IMR-90 (cell line): ENCODE results near the gene MUCL3. TPM values are rescaled to one million over a fixed set of nuclear protein-coding genes. Genes with fewer than 3 reads are reported as not detected.

ENCODE experiments used
- ATAC-seq: fragments of 200-7000 bp; cut with Tn5 transposase; 2 replicates; pipeline ENCODE4 v1.9.1; 2020; ENCODE audit warnings: low read depth, mild to moderate bottlenecking, moderate library complexity
- BruUV-seq: library from RNA; stranded (reverse); fragments of 400-500 nt; replicated peaks from 2 replicates; lab custom pipeline; 2021; lab: Mats Ljungman, UMichigan
- CTCF ChIA-PET: fragments of 300-600 bp; formaldehyde crosslinking; extraction: SDS; loops from one replicate; lab custom pipeline; 2021; ENCODE audit warnings: antibody characterized with exemption; lab: Yijun Ruan, JAX
- POLR2A ChIA-PET: fragments of 300-600 bp; sonication (Branson Sonifier 250); formaldehyde crosslinking; loops from one replicate; lab custom pipeline; 2022; ENCODE audit warnings: antibody characterized with exemption; ENCODE audit not compliant: unreplicated experiment; lab: Charles Lee
- DNase-seq: peaks from one replicate; pipeline ENCODE4 v3.0.0; 2013
- H2AFZ ChIP-seq: replicated peaks from 2 replicates; pipeline ENCODE3; 2013; ENCODE audit warnings: low read length, mild to moderate bottlenecking; ENCODE audit not compliant: poor library complexity
- H2AK5ac ChIP-seq: 2 replicates; pipeline ENCODE4 v1.6.1; 2013; ENCODE audit warnings: low read depth, low read length, inconsistent platforms
- H2AK9ac ChIP-seq: replicated peaks from 2 replicates; pipeline ENCODE3; 2013; ENCODE audit warnings: mild to moderate bottlenecking, low read depth, low read length, moderate library complexity; ENCODE audit not compliant: poor library complexity
- H2BK120ac ChIP-seq: 2 replicates; pipeline ENCODE4 v1.6.1; 2013; ENCODE audit warnings: low read depth, low read length, inconsistent platforms
- H2BK15ac ChIP-seq: 3 replicates; pipeline ENCODE4 v1.6.1; 2013; ENCODE audit warnings: low read depth, low read length, inconsistent platforms
- H2BK20ac ChIP-seq: 2 replicates; pipeline ENCODE4 v1.6.1; 2013; ENCODE audit warnings: low read depth, mild to moderate bottlenecking, inconsistent platforms, low read length, moderate library complexity
- H2BK5ac ChIP-seq: 2 replicates; pipeline ENCODE4 v1.6.1; 2013; ENCODE audit warnings: mild to moderate bottlenecking, low read depth, low read length, inconsistent platforms; ENCODE audit not compliant: poor library complexity, severe bottlenecking
- H3K14ac ChIP-seq: replicated peaks from 2 replicates; pipeline ENCODE4 v1.6.1; 2013; ENCODE audit warnings: low read depth, low read length, inconsistent platforms
- H3K18ac ChIP-seq: 2 replicates; pipeline ENCODE4 v1.6.1; 2013; ENCODE audit warnings: low read depth, low read length, control low read depth
- H3K23ac ChIP-seq: 2 replicates; pipeline ENCODE4 v1.6.1; 2013; ENCODE audit warnings: low read depth, low read length, inconsistent platforms
- H3K27ac ChIP-seq: 2 replicates; pipeline ENCODE4 v1.5.1; 2013; ENCODE audit warnings: mild to moderate bottlenecking, control low read depth, low read length; ENCODE audit not compliant: insufficient read depth
- H3K27me3 ChIP-seq: 2 replicates; pipeline ENCODE4 v1.6.1; 2013; ENCODE audit warnings: low read length; ENCODE audit not compliant: control insufficient read depth, insufficient read depth
- H3K36me3 ChIP-seq: 2 replicates; pipeline ENCODE4 v1.6.1; 2013; ENCODE audit warnings: low read length, mixed read lengths; ENCODE audit not compliant: control insufficient read depth, insufficient read depth
- H3K4ac ChIP-seq: 2 replicates; pipeline ENCODE4 v1.6.1; 2013; ENCODE audit warnings: low read depth, low read length, inconsistent platforms
- H3K4me1 ChIP-seq: 2 replicates; pipeline ENCODE4 v1.6.1; 2013; ENCODE audit warnings: low read length, mixed read lengths; ENCODE audit not compliant: control insufficient read depth, insufficient read depth
- H3K4me2 ChIP-seq: 2 replicates; pipeline ENCODE4 v1.6.1; 2013; ENCODE audit warnings: low read depth, mild to moderate bottlenecking, control low read depth, low read length, moderate library complexity
- H3K4me3 ChIP-seq: 2 replicates; pipeline ENCODE4 v1.5.1; 2013; ENCODE audit warnings: low read depth, mild to moderate bottlenecking, control low read depth, low read length, moderate library complexity; ENCODE audit not compliant: insufficient read depth
- H3K56ac ChIP-seq: 2 replicates; pipeline ENCODE4 v1.6.1; 2013; ENCODE audit warnings: low read length, inconsistent platforms; ENCODE audit not compliant: insufficient read depth; ENCODE audit errors: extremely low read depth
- H3K79me1 ChIP-seq, 2 experiments: 2 replicates each; pipeline ENCODE4 v1.6.1; 2013; ENCODE audit warnings: low read length in 2 of 2, inconsistent platforms in 1 of 2, low read depth in 1 of 2
- H3K9ac ChIP-seq: 2 replicates; pipeline ENCODE4 v1.6.1; 2013; ENCODE audit warnings: low read depth, low read length, control low read depth
- H3K9me1 ChIP-seq: 2 replicates; pipeline ENCODE4 v1.6.1; 2013; ENCODE audit warnings: low read length, inconsistent platforms; ENCODE audit not compliant: insufficient read depth
- H3K9me3 ChIP-seq: 2 replicates; pipeline ENCODE4 v1.6.1; 2013; ENCODE audit warnings: low read length; ENCODE audit not compliant: control insufficient read depth, insufficient read depth
- H4K20me1 ChIP-seq: 2 replicates; pipeline ENCODE4 v1.6.1; 2013; ENCODE audit warnings: low read length, inconsistent platforms; ENCODE audit not compliant: insufficient read depth
- H4K5ac ChIP-seq: 2 replicates; pipeline ENCODE4 v1.6.1; 2013; ENCODE audit warnings: mild to moderate bottlenecking, low read depth, low read length, control low read depth
- H4K8ac ChIP-seq, 2 experiments: 2 replicates each; pipeline ENCODE4 v1.6.1; 2013; ENCODE audit warnings: low read depth in 2 of 2, low read length in 2 of 2, control low read depth in 1 of 2, inconsistent platforms in 1 of 2
- H4K91ac ChIP-seq: 2 replicates; pipeline ENCODE4 v1.6.1; 2013; ENCODE audit warnings: low read depth, low read length, inconsistent platforms; ENCODE audit not compliant: insufficient read depth
- MAFK ChIP-seq: IDR thresholded peaks from 2 replicates; pipeline ENCODE4 v1.6.1; 2012; ENCODE audit warnings: low read depth, low read length, improper control_type of control experiment
- whole genome bisulfite sequencing, 2 experiments: methylation state at CpG; one replicate each; pipeline versions ENCODE4 v1.1.5 to v1.1.7; 2013; ENCODE audit warnings: missing lambda C conversion rate in 2 of 2; ENCODE audit not compliant: insufficient read length in 1 of 2; ENCODE audit errors: extremely low coverage in 2 of 2; 5-methylcytosine and 5-hydroxymethylcytosine counted together
- dilution Hi-C: fragments of 300-500 bp; cut with HindIII; formaldehyde crosslinking; loops from one replicate; pipeline ENCODE4 v1.14.3; 2018; ENCODE audit warnings: low sequenced_read_pairs; ENCODE audit not compliant: unreplicated experiment
- in situ Hi-C: fragments of 300-500 bp; cut with MboI; formaldehyde crosslinking; loops from 3 replicates; pipeline ENCODE4 v1.14.3; 2019; ENCODE audit warnings: low sequenced_read_pairs, inconsistent platforms, mixed read lengths
- intact Hi-C: fragments of 100-400 bp; cut with micrococcal nuclease; formaldehyde crosslinking; loops from 2 replicates; pipeline ENCODE4 v1.10.0; 2022
- polyA plus RNA-seq, 3 experiments: library from polyadenylated mRNA; depleted of rRNA; stranded (reverse); fragments of >200 nt; gene quantifications; 2 replicates each; pipeline ENCODE4 v1.2.3, GENCODE V29; 2012; ENCODE audit warnings: low replicate concordance in 1 of 3
- total RNA-seq: library from RNA; depleted of rRNA; stranded (reverse); fragments of >200 nt; gene quantifications from 2 replicates; pipeline ENCODE4 v1.2.3, GENCODE V29; 2012
- TF ChIP-seq, protein P1 (sequence below): fragments of 150-350 bp; IDR thresholded peaks from 2 replicates; pipeline ENCODE4 v1.6.1; 2017; ENCODE audit warnings: mild to moderate bottlenecking, antibody characterized with exemption, low read length, low read depth

MUCL3 gene
- total and polyA plus RNA-seq, 2 of the 4 experiments (the other 2 are of a cell fraction): not detected

DNA sequence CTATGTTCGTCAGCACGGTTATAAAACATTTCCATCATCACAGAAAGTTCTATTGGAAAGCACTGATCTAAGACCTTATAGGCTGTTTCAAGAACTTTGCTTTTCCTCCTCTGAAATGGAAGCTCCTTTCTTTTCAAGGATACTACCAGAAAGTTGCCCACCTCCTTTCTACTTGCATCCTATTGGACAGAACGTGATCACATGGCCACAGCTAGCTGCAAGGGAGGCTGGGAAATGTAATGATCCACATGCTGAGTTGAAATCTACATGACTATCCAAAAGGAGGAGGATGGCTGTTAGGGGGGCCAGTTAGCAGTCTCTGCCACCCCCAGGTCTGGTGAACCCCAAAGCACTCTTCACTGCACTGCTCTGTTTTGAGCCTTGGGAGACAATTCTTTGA, 12.1 kb upstream of the MUCL3 start:
- ATAC-seq (no peak), DNase-seq (no peak)
- H2BK20ac ChIP-seq: no peak overlapping the region
- no peaks in the 10 kb centered on the region for H3K4me1 ChIP-seq
- H3K9me1 ChIP-seq: no peaks in the 10 kb centered on the region
- ChIA-PET CTCF (interaction anchor here (0.6 kb wide), 1 partner anchor 106 kb away, joined by 5 read pairs; no protein-coding TSS in a partner anchor), POLR2A (no interaction called here)
- peaks cover 14% of the 10 kb centered on the region; the same call in 1 of the 2 replicates for H3K27me3 ChIP-seq
- no peak overlapping the region for H3K56ac ChIP-seq
- H3K18ac ChIP-seq: no peak overlapping the region
- H2BK5ac ChIP-seq: no peak overlapping the region
- dilution Hi-C loops (no loop called here), intact Hi-C loops (no loop called here), in situ Hi-C loops (no loop called here)
- no peak overlapping the region for H2BK15ac ChIP-seq
- no peak overlapping the region for H2AK5ac ChIP-seq
- no peak overlapping the region for H3K23ac ChIP-seq
- no peak overlapping the region for H3K4ac ChIP-seq
- H4K91ac ChIP-seq: no peak overlapping the region
- H3K4me3 ChIP-seq: no peak overlapping the region
- TF ChIP-seq, protein P1, sequence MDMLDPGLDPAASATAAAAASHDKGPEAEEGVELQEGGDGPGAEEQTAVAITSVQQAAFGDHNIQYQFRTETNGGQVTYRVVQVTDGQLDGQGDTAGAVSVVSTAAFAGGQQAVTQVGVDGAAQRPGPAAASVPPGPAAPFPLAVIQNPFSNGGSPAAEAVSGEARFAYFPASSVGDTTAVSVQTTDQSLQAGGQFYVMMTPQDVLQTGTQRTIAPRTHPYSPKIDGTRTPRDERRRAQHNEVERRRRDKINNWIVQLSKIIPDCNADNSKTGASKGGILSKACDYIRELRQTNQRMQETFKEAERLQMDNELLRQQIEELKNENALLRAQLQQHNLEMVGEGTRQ: peak; percentile 42; the same call in 1 of the 2 replicates
- TF ChIP-seq MAFK: no peak
- H4K20me1 ChIP-seq: no peaks in the 10 kb centered on the region
- no peaks in the 10 kb centered on the region for H3K79me1 ChIP-seq
- no peak overlapping the region for H3K14ac ChIP-seq
- BruUV-seq: no TSS peak
- H3K36me3 ChIP-seq: peaks cover 6% of the 10 kb centered on the region
- no peak overlapping the region for H2AFZ ChIP-seq
- H4K8ac ChIP-seq: no peak overlapping the region
- no peak overlapping the region for H3K27ac ChIP-seq
- no peak overlapping the region for H4K5ac ChIP-seq
- no peak overlapping the region for H3K4me2 ChIP-seq
- H2AK9ac ChIP-seq: no peak overlapping the region
- peaks cover 4% of the 10 kb centered on the region for H3K9me3 ChIP-seq
- no peak overlapping the region for H3K9ac ChIP-seq
- H2BK120ac ChIP-seq: no peak overlapping the region
- WGBS, 2 experiments: 92% methylated on average over 2 of the region's 3 CpGs; no CpG with 5 or more reads in 1 of the 2 experiments
